Activated CD4-positive, alpha-beta T cell treated with anti-CD3 and anti-CD28 coated beads, Interleukin-2, amount 10 ng/mL, durations not matched to agents 7 days and 5 days (primary cell): ENCODE data around the gene LAMTOR3. TPM values are rescaled to one million over a fixed set of nuclear protein-coding genes. Genes with fewer than 3 reads are reported as not detected.
A peak's percentile ranks its signal among the peaks of the same experiment; 100 is the strongest.

Experiments used
- CTCF ChIA-PET: fragments of 350-600 bp; sonication (Branson Sonifier 250); formaldehyde crosslinking; loops from one replicate; lab custom pipeline; 2021; ENCODE audit warnings: antibody characterized with exemption; lab: Charles Lee
- POLR2A ChIA-PET: fragments of 350-600 bp; sonication (Branson Sonifier 250); formaldehyde crosslinking; loops from one replicate; lab custom pipeline; 2021; ENCODE audit warnings: antibody characterized with exemption; lab: Charles Lee
- DNase-seq: peaks from one replicate; pipeline ENCODE4 v3.0.0-alpha.2; 2020
- H3K27ac Mint-ChIP-seq: one replicate; pipeline ENCODE4 v1.8.0; 2021; ENCODE audit warnings: mild to moderate bottlenecking, moderate library complexity, mixed read lengths
- H3K27me3 Mint-ChIP-seq: one replicate; pipeline ENCODE4 v1.8.0; 2021; ENCODE audit warnings: mixed read lengths
- H3K36me3 Mint-ChIP-seq: one replicate; pipeline ENCODE4 v1.8.0; 2021; ENCODE audit warnings: low read depth, mixed read lengths
- H3K4me1 Mint-ChIP-seq: one replicate; pipeline ENCODE4 v1.8.0; 2021; ENCODE audit warnings: mixed read lengths
- H3K4me3 Mint-ChIP-seq: one replicate; pipeline ENCODE4 v1.8.0; 2021; ENCODE audit warnings: mild to moderate bottlenecking, moderate library complexity, mixed read lengths
- H3K9me3 Mint-ChIP-seq: one replicate; pipeline ENCODE4 v1.8.0; 2021; ENCODE audit warnings: mixed read lengths
- total RNA-seq, 2 experiments: library from RNA; stranded (reverse); gene quantifications; one replicate each; pipeline ENCODE4 v1.2.3, GENCODE V29; 2021

The LAMTOR3 gene
- total RNA-seq, 2 experiments from 2014 or later: 28.9 to 33.1 TPM

DNA sequence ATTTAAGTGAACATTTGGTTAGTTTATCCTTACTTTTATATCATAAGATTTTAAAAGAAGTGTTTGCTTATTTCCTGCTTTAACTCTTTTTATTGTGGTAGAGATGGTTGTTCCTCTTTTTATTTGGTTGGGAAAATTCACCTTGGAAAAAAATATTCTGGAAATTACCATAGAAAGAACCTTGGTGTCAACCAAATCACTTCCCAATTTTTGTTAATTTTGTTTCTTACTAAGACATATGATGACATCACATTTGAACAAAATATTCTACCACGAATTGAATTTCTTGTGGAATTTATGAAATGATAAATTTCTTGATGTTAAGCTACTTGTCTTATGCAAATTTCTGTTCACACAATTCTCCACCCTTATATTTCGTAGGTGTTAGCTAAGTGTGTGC, 33.7 kb downstream of the LAMTOR3 start:
- POLR2A ChIA-PET: no interaction called here
- H3K27me3 Mint-ChIP-seq: no peaks in the 10 kb centered on the region
- CTCF ChIA-PET: interaction anchor here (0.9 to 1.4 kb wide), 3 partner anchors 14 to 52 kb away, joined by 3 read pairs; partner anchors contain the start of gene DAPP1
- peaks cover 73% of the 10 kb centered on the region for H3K36me3 Mint-ChIP-seq
- no peak overlapping the region for H3K4me3 Mint-ChIP-seq
- H3K9me3 Mint-ChIP-seq: no peaks in the 10 kb centered on the region
- peaks cover 48% of the 10 kb centered on the region for H3K4me1 Mint-ChIP-seq
- no peak overlapping the region for H3K27ac Mint-ChIP-seq
- no peak for DNase-seq

DNA sequence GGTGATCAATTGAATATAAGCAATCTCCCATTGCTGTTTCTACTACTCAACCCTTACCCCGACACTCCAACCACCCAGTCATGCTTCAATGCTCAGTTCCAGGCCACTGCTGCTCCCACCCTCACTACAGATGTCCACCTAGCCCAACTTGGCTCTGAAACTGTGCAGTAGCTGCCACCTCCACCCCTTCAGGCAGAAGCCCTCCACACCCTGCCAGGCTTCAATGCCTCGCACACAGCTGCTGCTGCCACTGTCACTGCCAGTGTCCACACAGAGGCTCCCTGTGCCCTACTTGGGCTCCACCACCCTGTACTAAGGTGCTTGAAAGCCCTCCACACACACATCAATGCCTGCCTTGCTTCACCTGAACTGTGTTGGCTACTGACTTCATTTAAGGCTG, 34.6 kb downstream of the LAMTOR3 start:
- POLR2A ChIA-PET: no interaction called here
- peak overlapping the region; percentile 65 for H3K27ac Mint-ChIP-seq
- H3K36me3 Mint-ChIP-seq: peaks cover 74% of the 10 kb centered on the region

DNA sequence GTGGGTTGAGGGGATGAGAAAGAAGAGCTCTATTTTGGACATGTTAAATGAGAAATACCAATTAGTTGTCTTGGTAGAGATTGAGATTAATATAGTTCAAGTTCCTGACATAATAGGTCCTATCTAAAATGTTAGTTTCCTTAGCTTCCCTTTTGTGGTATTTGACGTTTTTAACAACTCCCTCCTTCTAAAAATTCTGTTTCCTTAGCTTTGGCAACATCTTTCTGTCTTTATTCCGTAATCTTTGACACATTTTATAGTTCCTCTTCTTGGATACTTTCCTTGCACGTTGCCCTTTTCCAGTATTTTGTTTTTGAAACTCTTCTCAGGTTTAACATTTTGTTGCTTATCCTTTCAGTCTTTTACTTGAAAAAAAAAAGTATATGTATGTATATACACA, 36.9 kb downstream of the LAMTOR3 start:
- Mint-ChIP-seq H3K4me1 (peaks cover 72% of the 10 kb centered on the region), H3K27me3 (no peaks in the 10 kb centered on the region), H3K27ac (peak overlapping the region; percentile 51), H3K4me3 (no peak overlapping the region), H3K36me3 (peaks cover 75% of the 10 kb centered on the region), H3K9me3 (peaks cover 6% of the 10 kb centered on the region)
- POLR2A ChIA-PET: interaction anchor here (0.9 kb wide), 1 partner anchor 9 kb away, joined by 3 read pairs; no protein-coding TSS in a partner anchor
- no peak for DNase-seq
- CTCF ChIA-PET: interaction anchor here (1.9 kb wide), 1 partner anchor 12 kb away, joined by 6 read pairs; no protein-coding TSS in a partner anchor

More for the DNA sequence above, 34.6 kb downstream of the LAMTOR3 start:
- peaks cover 57% of the 10 kb centered on the region for H3K4me1 Mint-ChIP-seq
- no peak for DNase-seq
- no peaks in the 10 kb centered on the region for H3K27me3 Mint-ChIP-seq
- H3K9me3 Mint-ChIP-seq: peaks cover 3% of the 10 kb centered on the region
- H3K4me3 Mint-ChIP-seq: no peak overlapping the region
- CTCF ChIA-PET: no interaction called here

DNA sequence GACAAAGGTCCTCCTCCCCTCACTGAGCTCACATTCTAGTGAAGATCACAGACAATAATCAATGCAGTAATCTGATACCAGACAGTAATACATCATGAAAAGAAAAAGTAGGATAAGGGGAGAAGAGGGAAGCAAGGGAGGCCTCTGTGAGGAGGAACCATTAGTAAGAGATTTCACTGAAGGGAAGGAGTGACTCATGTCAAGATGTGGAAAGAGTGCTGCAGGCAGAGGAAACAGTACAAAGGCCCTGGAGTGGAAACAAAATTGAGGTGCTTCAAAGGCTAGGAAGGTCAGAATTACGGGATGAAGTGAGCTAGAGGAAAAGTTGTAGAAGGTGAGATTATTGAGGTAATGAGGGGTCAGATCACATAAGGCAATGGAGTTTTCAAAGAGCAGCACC, 38.1 kb downstream of the LAMTOR3 start:
- DNase-seq: peak; percentile 30
- ChIA-PET POLR2A (interaction anchor here (0.7 kb wide), 1 partner anchor 45 kb away, joined by 5 read pairs; no protein-coding TSS in a partner anchor), CTCF (interaction anchor here (0.8 to 1.9 kb wide), 5 partner anchors 9 to 57 kb away, joined by 3 to 6 read pairs (median 4); no protein-coding TSS in a partner anchor)
- Mint-ChIP-seq H3K4me1 (peaks cover 69% of the 10 kb centered on the region), H3K27ac (peak overlapping the region; percentile 83), H3K36me3 (peaks cover 64% of the 10 kb centered on the region), H3K4me3 (peak overlapping the region; percentile 13), H3K27me3 (no peaks in the 10 kb centered on the region), H3K9me3 (peaks cover 6% of the 10 kb centered on the region)

DNA sequence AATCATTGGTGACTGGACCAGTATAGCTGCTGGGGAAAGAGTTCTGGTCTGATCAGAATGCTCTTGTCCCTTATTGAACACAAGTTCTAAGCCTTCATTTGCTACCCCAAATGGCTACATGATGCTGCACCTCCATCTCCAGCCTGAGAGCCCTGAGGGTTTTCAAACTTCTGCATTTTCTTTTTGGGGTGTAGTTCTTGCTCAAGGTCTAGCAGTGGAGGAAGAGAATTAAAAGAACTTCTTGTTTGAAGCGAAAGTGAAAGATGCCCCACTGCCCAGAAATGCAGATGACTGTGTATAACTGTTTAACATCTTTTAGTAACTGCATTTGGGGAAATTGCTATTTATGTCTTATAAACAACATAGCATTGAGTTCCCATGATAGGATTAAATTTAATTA, 38.5 kb downstream of the LAMTOR3 start:
- Mint-ChIP-seq H3K27ac (peak overlapping the region; percentile 86), H3K27me3 (no peaks in the 10 kb centered on the region), H3K36me3 (peaks cover 66% of the 10 kb centered on the region), H3K4me1 (peaks cover 69% of the 10 kb centered on the region), H3K4me3 (peak overlapping the region; percentile 33), H3K9me3 (peaks cover 6% of the 10 kb centered on the region)
- POLR2A ChIA-PET: interaction anchor here (0.7 kb wide), 1 partner anchor 44 kb away, joined by 5 read pairs; no protein-coding TSS in a partner anchor
- CTCF ChIA-PET: interaction anchor here (1.2 to 1.5 kb wide), 3 partner anchors 10 to 58 kb away, joined by 3 to 4 read pairs (median 3); no protein-coding TSS in a partner anchor
- peak; percentile 51 for DNase-seq

DNA sequence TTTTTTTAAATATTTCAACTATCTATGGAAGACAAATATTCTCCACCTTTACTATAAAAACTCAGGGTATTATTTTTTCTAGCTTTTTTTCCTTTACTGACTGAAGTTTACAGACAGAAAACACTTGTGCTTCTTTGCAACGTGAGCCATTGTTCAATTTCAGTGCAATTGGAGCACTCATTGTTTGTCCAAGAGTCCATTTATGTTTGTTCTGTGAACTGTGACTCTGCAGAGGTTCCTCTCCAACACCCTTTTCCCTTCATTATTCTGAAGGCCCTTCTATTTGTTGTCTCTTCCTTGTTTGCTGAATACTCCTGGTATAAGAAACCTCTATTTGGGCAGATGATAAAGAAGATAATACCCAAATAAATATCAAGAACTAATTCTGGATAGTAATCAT, 40.2 kb downstream of the LAMTOR3 start:
- POLR2A ChIA-PET: no interaction called here
- Mint-ChIP-seq H3K27me3 (no peaks in the 10 kb centered on the region), H3K36me3 (peaks cover 66% of the 10 kb centered on the region), H3K27ac (no peak overlapping the region), H3K9me3 (peaks cover 9% of the 10 kb centered on the region), H3K4me3 (no peak overlapping the region), H3K4me1 (peaks cover 74% of the 10 kb centered on the region)
- no peak for DNase-seq
- CTCF ChIA-PET: interaction anchor here (0.7 to 1.6 kb wide), 5 partner anchors 8 to 52 kb away, joined by 3 read pairs; no protein-coding TSS in a partner anchor

DNA sequence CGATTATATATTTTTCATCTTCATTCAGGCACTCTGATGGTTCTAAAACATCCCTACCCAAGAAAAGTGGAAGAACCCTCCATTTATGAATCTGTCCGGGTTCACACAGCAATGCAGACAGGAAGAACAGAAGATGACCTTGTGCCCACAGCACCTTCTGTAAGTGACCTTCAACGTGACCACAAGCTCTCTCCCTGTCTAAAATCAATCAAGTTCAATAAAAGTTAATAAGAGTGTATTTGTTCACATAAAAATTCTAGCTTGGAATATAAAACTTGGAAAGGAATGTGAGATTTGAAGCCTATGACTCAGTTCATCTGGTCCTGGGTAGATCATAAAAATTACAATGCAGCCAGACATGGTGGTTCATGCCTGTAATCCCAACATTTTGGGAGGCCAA, 41.0 kb downstream of the LAMTOR3 start:
- CTCF ChIA-PET: interaction anchor here (0.9 to 1.6 kb wide), 4 partner anchors 14 to 52 kb away, joined by 3 read pairs; no protein-coding TSS in a partner anchor
- POLR2A ChIA-PET: no interaction called here
- no peak overlapping the region for H3K27ac Mint-ChIP-seq

DNA sequence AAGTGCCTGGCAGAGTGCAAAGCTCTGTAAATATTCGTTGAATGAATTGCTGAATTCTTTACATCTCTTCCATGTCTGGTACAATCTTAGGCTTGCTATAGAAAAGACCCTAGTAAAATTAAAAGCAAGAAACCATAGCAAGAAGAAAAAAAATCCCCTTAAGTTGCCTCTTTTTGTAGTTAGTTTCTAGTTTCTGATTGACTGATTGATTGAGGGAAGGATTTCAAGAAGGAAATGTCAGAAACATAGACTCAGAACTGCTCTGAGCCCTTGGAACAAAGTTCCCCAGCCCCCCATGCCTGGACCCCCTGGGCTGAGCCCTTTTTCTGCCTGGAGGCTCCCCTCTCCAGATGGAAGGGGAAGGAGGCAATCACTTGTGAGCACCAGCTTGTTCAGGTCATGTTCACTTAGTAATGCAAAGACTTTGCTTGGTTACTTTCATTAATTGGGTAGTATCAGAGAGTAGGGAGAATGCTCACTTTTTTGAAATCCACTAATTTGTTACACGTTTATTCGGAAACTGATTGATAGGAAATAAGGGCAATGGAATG, 42.0 kb downstream of the LAMTOR3 start:
- no peaks in the 10 kb centered on the region for H3K27me3 Mint-ChIP-seq
- H3K4me1 Mint-ChIP-seq: peaks cover 85% of the 10 kb centered on the region
- CTCF ChIA-PET: interaction anchor here (1.3 kb wide), 1 partner anchor 14 kb away, joined by 3 read pairs; no protein-coding TSS in a partner anchor
- no peak for DNase-seq
- H3K36me3 Mint-ChIP-seq: peaks cover 70% of the 10 kb centered on the region
- H3K27ac Mint-ChIP-seq: peak overlapping the region; percentile 84
- peaks cover 9% of the 10 kb centered on the region for H3K9me3 Mint-ChIP-seq
- POLR2A ChIA-PET: interaction anchor here (0.7 kb wide), 1 partner anchor 30 kb away, joined by 3 read pairs; no protein-coding TSS in a partner anchor
- H3K4me3 Mint-ChIP-seq: no peak overlapping the region

More for the DNA sequence above, 41.0 kb downstream of the LAMTOR3 start:
- H3K27me3 Mint-ChIP-seq: no peaks in the 10 kb centered on the region
- no peak for DNase-seq
- H3K36me3 Mint-ChIP-seq: peaks cover 71% of the 10 kb centered on the region
- H3K4me3 Mint-ChIP-seq: no peak overlapping the region
- H3K9me3 Mint-ChIP-seq: peaks cover 9% of the 10 kb centered on the region
- peaks cover 80% of the 10 kb centered on the region for H3K4me1 Mint-ChIP-seq

DNA sequence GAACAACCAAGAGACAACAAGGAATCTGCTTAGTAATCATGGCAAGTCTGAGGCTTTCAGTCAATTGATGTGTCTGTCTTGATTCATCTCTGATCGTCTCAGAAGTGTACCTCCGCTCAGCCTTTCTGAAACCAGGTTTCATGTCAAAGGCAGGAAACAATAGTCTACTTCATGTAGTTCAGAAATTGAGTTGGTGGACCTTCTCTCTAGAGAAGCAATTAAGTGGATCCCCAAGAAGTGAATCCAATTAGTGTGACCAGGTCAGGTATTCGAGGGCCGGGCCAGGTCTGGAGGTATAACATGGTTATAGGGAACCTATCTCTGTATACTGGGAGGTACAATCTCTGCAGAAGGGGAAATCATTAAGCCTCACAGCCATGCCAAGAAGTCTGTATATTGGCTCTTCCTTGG, 45.6 kb downstream of the LAMTOR3 start:
- Mint-ChIP-seq H3K4me1 (peaks cover 82% of the 10 kb centered on the region), H3K27me3 (no peaks in the 10 kb centered on the region), H3K27ac (peak overlapping the region; percentile 97), H3K9me3 (peaks cover 3% of the 10 kb centered on the region), H3K4me3 (peak overlapping the region; percentile 1), H3K36me3 (peaks cover 61% of the 10 kb centered on the region)
- POLR2A ChIA-PET: no interaction called here
- CTCF ChIA-PET: interaction anchor here (3.1 kb wide), 1 partner anchor 37 kb away, joined by 11 read pairs; no protein-coding TSS in a partner anchor
- DNase-seq: peak; percentile 42

DNA sequence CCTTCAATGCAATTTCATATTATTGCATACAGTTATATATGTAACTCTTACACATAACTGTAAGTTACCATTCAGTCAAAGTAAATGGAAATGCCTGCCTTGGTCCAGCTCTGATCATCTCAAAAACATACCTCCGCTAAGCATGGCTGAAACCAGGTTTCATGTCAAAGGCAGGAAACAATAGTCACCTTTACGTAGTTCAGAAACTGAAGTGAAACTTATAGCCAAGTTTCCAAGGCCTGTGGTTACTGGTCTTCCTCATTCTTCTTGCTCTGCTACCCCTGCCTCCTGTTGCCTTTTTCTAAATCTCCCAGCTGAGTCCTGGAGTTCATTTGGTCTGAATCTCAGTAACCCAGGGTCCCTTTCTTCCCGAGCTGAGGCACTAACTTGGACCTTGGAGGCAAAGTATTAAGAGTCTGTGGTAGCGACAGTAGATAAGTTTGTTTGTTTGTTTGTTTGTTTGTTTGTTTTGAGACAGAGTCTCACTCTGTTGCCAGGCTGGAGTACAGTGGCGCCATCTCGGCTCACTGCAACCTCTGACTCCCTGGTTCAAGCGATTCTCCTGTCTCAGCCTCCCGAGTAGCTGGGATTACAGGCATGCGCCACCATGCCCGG, 46.8 kb downstream of the LAMTOR3 start:
- ChIA-PET POLR2A (interaction anchor here (1.8 kb wide), 1 partner anchor 31 kb away, joined by 5 read pairs; the partner anchor contains the start of gene DAPP1), CTCF (interaction anchor here (0.8 to 3.1 kb wide), 9 partner anchors 9 to 101 kb away, joined by 3 to 11 read pairs (median 5); no protein-coding TSS in a partner anchor)
- no peaks in the 10 kb centered on the region for H3K27me3 Mint-ChIP-seq
- H3K36me3 Mint-ChIP-seq: peaks cover 63% of the 10 kb centered on the region
- peak; percentile 47 for DNase-seq
- peak overlapping the region; percentile 97 for H3K27ac Mint-ChIP-seq
- H3K4me3 Mint-ChIP-seq: peak overlapping the region; percentile 55
- peaks cover 77% of the 10 kb centered on the region for H3K4me1 Mint-ChIP-seq
- peaks cover 3% of the 10 kb centered on the region for H3K9me3 Mint-ChIP-seq

DNA sequence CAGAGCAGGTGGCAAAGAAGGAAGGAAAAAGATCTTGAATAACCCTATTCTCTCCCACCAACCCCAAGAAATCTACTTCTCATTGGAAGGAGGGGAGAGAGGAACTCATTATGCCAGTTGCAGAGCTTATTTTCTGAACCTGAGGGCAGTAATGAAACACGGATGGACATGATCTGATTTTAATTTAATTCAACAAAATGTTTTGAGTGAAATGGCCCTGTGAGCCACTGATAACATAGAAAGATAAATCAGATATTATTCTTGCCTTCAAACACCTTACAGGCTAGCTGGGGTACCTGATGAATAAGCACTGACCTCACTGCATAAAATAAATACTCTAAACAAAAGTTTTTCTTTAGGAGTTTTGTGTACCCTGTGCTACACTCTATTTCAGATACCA, 47.3 kb downstream of the LAMTOR3 start:
- Mint-ChIP-seq H3K4me1 (peaks cover 71% of the 10 kb centered on the region), H3K27ac (peak overlapping the region; percentile 97), H3K36me3 (peaks cover 69% of the 10 kb centered on the region), H3K9me3 (peaks cover 3% of the 10 kb centered on the region), H3K27me3 (no peaks in the 10 kb centered on the region), H3K4me3 (peak overlapping the region; percentile 55)
- CTCF ChIA-PET: interaction anchor here (1.2 to 3.1 kb wide), 9 partner anchors 9 to 102 kb away, joined by 4 to 11 read pairs (median 5); no protein-coding TSS in a partner anchor
- POLR2A ChIA-PET: interaction anchor here (1.8 kb wide), 1 partner anchor 30 kb away, joined by 5 read pairs; the partner anchor contains the start of gene DAPP1
- DNase-seq: no peak

DNA sequence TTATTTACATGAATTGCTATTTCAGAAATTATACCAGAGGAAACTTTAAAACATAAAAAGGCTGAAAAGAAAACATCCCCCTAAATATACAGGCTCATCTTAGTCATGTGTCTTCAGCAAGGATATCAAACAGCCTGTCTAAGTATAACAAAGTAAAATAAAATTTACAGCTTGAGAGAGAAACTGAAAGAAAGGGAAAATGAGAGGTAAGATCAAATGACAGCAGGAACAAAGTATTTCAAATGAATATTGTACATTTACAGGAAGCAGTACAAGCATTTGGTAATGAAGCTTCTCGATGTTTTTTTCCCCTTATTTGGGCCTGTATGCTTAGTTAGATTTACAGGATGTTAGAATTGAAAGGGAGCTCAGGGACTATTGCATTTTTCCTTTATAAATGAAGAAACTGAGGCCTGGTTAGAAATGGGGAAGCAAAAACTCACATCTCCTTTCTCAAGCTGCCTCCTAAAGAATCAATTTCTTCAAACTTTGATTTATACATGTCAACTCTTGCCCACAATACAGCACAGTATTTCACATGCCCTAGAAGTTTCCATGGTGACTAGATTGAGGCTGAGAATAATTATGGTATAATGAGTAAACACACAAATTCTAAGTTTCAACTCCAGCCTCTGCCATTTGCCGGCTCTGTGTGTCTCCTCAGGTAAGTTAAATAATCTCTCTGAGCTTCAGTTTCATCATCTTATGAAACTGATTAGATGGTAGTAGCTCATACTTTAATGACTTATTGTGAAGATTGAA, 48.3 kb downstream of the LAMTOR3 start:
- Mint-ChIP-seq H3K9me3 (peaks cover 3% of the 10 kb centered on the region), H3K4me3 (peak overlapping the region; percentile 14), H3K4me1 (peaks cover 68% of the 10 kb centered on the region), H3K27ac (peak overlapping the region; percentile 97), H3K27me3 (no peaks in the 10 kb centered on the region), H3K36me3 (peaks cover 78% of the 10 kb centered on the region)
- no peak for DNase-seq
- POLR2A ChIA-PET: interaction anchor here (1.8 kb wide), 1 partner anchor 29 kb away, joined by 5 read pairs; the partner anchor contains the start of gene DAPP1
- CTCF ChIA-PET: interaction anchor here (0.9 to 3.1 kb wide), 13 partner anchors 8 to 103 kb away, joined by 3 to 11 read pairs (median 5); no protein-coding TSS in a partner anchor
